Stimulated activated CD8-positive, alpha-beta memory T cell treated with anti-CD3 and anti-CD28 coated beads, Interleukin-4, amount 100 ng/mL, for 48 hours (primary cell): ENCODE measurements around the gene ARID5B.
A peak's percentile ranks its signal among the peaks of the same experiment; 100 is the strongest.

Source experiments
- DNase-seq: peaks from one replicate; pipeline ENCODE4 v3.0.0-alpha.2; 2020

Gene ARID5B

GRCh38 chr10:62037166-62037831 lies 135.8 kb downstream of the ARID5B start:
- DNase-seq: no peak

- DNase-seq: no peak
Measured at GRCh38 chr10:62037890-62038608, 136.6 kb downstream of the ARID5B start.

DNA sequence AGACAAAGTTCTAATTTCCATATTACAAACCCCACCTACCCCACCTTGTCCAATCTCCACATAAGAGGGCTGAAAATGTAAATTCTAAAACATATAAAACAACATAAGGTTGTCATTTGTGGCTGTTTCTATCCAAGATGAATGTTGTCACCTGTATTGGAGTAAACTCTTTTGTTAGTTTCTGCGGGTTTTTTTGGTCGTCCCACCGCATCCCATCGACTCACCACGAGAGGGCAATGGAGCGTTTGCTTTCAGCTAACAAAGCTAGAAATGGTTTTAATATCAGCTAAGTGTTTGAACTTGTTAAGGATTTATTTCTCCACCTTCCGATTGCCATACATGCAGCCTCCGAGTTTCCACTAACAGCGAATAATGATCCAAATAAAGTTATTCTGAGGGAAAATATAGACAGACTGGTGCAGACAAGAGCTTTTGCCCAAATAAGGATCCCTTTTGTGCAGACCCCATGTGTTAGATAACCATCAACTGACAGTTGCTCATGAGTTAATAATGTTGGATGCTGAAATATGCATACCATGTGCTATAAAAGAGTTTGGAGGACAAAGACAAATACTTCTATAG lies 137.2 kb downstream of the ARID5B start:
- DNase-seq: peak; percentile 79

DNA sequence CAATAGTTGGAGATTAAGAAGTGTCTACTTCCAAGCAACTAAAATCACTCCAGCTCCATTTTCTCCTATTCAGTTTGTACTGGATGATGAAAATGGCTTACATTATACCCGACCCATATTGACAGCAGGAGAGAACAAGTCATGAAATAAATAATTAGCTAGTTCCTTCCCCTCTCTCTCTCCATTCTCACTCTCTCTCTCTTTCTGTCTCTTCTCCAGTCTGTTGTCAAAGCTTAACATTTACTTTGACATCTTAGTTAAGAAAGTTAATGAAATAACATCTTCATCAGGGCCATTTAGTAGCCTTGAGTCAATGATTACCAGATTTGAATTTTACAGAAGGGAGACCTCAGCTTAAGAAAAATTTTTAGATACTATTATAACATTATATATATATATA lies 138.5 kb downstream of the ARID5B start:
- no peak for DNase-seq

GRCh38 chr10:62040881-62041280 lies 139.4 kb downstream of the ARID5B start:
- DNase-seq: no peak

DNA sequence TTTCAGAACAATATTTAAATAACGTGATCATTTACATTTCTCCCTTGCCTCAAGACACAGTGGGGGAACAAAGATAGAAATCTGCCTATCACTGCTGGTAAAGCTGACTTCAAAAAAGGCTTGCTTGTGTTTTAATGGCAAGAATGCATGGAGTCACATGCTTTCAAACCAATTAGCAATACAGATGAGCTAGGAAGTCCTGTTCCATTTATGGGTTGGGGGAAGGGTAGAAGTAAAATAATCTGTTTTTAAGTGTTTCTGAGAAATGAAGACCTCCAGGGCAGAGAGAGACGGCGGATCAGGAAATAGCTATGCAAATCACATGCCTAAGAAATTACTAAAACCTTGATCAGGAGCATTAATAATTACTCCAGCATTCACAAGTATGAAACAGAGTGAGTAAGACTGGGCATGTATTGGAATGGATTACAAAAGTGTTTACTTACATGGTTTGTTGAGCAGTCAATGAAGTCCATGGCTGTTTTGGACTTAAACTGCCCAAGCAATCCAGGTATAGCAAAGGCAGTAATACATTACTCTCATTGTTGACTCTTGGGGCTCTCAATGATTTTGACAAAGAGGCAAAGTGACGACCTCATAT lies 142.0 kb downstream of the ARID5B start:
- no peak for DNase-seq

DNA sequence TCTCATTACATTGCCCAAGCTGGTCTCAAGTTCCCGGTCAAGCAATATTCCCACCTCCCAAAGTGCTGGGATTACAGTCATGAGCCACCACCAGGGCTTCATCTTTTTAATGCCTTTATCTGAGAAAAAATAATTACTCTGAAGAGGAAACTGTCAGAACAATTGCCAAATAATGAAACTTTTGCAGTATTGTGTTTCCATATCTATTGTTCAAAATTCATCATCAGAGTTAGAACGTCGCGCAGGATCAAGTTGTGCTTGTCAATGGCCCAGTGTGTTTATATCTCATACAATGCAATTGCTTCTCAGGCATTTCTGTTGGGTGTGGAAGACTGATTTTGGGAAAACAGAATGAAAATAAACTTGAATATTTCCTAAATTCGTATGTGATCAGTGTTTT lies 143.1 kb downstream of the ARID5B start:
- no peak for DNase-seq

DNA sequence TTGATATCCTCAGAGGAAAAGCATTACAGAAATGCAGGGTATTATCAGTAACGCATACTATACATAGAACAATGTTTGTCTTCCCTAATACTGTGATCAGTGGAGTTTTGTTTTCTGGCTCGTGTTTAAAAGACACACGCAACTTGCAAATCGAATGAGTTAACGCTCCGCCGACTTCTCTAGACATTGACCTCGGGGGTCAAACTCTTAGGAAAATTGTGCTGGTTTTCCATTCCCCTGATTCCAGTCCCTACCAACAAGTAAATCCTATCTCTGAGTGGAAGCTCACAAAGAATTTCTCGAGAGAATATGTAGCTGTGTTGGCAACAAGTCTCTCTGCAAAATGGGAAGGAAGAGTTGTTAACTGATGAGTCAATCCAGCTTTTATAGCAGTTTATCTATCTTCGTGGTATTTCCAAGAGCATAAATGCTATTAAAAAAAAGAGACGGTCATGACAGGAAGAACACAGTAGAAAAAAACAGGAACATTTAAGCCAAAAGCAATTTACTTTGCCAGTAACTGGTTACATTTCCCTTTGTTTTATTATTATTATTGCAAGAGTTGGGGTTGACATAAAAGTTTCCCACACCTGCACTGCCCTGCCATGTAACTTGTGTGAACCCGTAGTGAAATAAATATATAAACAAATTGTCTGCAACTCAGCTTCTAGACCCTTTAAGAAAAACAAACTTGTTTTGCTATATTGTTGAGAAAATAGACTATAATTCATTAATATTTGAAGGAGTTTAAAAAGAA lies 144.4 kb downstream of the ARID5B start:
- DNase-seq: no peak

DNA sequence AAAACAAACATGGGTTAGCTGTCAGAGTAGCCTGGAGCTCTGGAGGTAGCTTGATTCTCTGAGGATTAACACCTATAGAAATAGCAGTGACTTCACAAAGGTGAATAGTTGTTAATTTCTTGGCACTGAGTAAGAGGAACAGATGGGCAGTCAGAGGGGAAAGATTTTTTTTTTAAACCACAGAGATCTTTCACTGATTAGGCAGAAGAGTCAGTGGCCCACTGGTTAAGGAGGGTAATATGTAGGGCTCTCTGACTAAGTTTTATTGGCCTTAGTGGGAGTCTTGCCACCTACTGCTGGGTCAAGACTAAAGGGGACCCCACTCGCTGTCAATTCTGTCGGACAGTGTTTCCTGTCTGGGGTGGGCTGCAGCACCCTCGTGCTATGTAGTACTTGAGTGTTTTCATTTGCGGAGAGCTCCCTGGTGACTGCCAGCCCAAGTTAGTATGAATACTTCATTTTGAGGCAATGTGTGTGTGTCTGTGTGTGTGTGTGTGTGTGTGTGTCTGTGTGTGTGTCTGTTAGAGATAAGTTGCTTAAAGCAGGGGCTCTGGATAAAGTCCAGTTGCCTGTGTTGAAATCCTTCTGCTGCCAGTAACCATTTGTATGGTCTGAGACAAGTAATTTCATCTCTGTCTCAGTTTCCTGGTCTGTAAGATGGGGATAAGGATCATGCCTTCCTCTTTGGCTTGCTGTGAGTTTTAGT lies 145.2 kb downstream of the ARID5B start:
- peak; percentile 55 for DNase-seq

GRCh38 chr10:62047228-62047892 lies 145.9 kb downstream of the ARID5B start:
- DNase-seq: no peak

- peak; percentile 65 for DNase-seq
Measured at GRCh38 chr10:62047960-62048383, 146.5 kb downstream of the ARID5B start.

DNA sequence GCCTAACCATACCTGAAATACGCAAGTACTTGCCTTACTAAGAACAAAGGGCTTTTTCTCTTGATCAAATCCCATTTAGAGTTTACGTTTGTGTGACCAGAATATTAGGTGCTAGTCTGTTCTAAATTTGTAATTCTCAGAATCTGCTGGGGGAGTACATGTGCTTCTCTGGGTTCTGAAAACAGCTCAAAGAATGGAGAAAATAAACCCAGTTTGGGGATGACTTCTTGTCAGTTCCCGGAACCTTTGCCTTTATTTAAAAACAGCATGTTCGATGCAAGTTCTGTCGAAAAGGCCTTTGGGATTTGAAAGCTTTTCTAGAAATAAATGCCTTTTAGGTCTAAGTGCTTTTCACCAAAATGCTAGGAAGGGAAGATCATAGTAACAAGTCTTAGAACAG lies 147.0 kb downstream of the ARID5B start:
- no peak for DNase-seq

- peak; percentile 82 for DNase-seq
Measured at GRCh38 chr10:62048919-62049623, 147.6 kb downstream of the ARID5B start.

DNA sequence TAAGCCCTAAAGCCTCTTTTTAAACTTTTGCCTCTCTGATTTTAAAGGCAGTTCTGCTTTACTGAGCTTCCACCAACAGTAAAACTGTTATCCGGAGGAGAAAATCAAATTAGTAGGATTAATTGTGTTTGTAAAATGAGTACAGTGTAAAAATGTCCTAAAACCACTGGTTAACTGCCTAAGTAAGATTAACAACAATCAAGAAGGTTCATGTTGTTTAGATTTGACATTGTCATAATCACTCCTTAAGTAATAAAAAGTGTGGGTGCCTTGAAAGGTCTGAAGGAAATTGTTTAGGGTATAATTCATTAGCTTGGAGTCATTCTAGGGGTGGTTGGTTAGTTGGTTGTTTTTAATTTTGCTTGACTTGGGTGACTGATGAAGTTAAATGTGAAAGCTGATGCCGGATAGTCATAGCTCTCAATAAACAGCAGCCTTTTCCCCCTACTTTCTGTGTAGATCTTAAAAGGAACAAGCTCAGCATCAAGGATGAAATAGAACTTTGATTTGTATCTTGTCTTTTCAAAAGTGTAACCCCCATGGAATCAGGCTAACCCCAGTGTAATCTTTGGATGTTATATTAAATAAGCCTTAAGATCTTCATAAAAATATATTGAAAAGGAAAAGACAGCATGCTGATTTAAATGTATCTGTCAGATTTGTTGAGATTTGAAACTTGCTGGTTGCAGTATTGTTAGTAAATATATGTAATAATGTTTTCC lies 148.3 kb downstream of the ARID5B start:
- DNase-seq: no peak

- no peak for DNase-seq
Measured at GRCh38 chr10:62050346-62050892, 148.9 kb downstream of the ARID5B start.

- peak; percentile 78 for DNase-seq
Measured at GRCh38 chr10:62050893-62051433, 149.5 kb downstream of the ARID5B start.

GRCh38 chr10:62052276-62052675 lies 150.8 kb downstream of the ARID5B start:
- DNase-seq: no peak

DNA sequence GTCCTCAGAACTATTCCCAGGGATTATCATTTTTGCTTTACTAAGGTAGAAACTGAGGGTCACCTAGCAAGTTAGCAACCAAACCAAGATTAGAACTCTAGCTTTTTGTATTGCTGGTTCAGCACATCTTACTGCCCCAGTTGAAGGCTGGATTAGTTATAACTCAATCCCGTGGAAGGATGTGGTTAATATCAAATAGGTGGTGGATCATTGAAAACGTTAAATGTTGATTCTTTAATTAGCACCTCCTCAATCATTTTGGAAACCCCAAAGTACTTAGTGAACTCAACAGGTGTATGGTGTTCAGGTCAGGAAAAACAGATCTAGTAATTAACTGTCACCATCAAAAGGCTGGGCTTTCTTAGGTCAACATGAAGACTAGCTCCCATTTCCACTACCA lies 152.4 kb downstream of the ARID5B start:
- DNase-seq: no peak

- no peak for DNase-seq
Measured at GRCh38 chr10:62054408-62054807, 152.9 kb downstream of the ARID5B start.

GRCh38 chr10:62054830-62055229 lies 153.3 kb downstream of the ARID5B start:
- DNase-seq: no peak
